Nephron progenitor cell (in vitro differentiated cells): Measurements from ENCODE around the gene RABGGTA.

Experiments
- DNase-seq: peaks from one replicate; pipeline ENCODE4 v3.0.0; 2021
- H3K27ac Mint-ChIP-seq: 2 replicates; pipeline ENCODE4 v1.8.0; 2021; ENCODE audit warnings: mild to moderate bottlenecking, moderate library complexity, mixed read lengths
- H3K27me3 Mint-ChIP-seq: 2 replicates; pipeline ENCODE4 v1.8.0; 2021; ENCODE audit warnings: mild to moderate bottlenecking, low read depth, mixed read lengths; ENCODE audit not compliant: poor library complexity
- H3K36me3 Mint-ChIP-seq: 2 replicates; pipeline ENCODE4 v1.8.0; 2021; ENCODE audit warnings: low read depth, mixed read lengths
- H3K4me1 Mint-ChIP-seq: 2 replicates; pipeline ENCODE4 v1.8.0; 2021; ENCODE audit warnings: mixed read lengths
- H3K4me3 Mint-ChIP-seq: 2 replicates; pipeline ENCODE4 v1.8.0; 2021; ENCODE audit warnings: mild to moderate bottlenecking, moderate library complexity, mixed read lengths
- H3K9me3 Mint-ChIP-seq: 2 replicates; pipeline ENCODE4 v1.8.0; 2021; ENCODE audit warnings: mild to moderate bottlenecking, moderate library complexity, mixed read lengths
- TF ChIP-seq, protein P1 (sequence below): fragments of 200-600 bp; sonication (generic); IDR thresholded peaks from 2 replicates; pipeline ENCODE4 v1.5.0; 2021; ENCODE audit warnings: antibody characterized with exemption

The RABGGTA gene

DNA sequence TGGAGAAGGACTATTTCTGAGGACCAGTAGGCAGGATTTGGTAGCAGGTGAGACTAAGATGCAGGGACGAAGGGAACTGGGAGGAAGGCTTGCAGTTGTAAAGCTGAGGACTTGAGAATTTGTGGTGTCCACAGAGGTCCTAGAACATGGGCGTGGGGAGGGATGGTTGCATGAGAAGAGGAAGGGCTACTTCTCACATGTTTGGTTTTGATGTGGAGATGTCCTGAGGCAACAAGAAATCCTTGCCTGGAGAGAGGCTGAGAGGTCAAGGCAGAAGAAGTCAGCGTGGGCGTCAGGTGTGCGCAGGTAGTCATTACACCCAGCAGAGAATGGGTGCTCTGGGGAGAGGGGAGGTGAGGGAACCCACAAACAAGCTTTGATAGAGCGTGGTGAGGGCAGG is 5.7 kb upstream of the RABGGTA start:
- Mint-ChIP-seq H3K36me3 (no peaks in the 10 kb centered on the region), H3K27ac (no peak overlapping the region), H3K27me3 (peaks cover 11% of the 10 kb centered on the region), H3K9me3 (no peaks in the 10 kb centered on the region), H3K4me3 (no peak overlapping the region), H3K4me1 (peaks cover 9% of the 10 kb centered on the region)
- DNase-seq, result no peak
- TF ChIP-seq, protein P1, sequence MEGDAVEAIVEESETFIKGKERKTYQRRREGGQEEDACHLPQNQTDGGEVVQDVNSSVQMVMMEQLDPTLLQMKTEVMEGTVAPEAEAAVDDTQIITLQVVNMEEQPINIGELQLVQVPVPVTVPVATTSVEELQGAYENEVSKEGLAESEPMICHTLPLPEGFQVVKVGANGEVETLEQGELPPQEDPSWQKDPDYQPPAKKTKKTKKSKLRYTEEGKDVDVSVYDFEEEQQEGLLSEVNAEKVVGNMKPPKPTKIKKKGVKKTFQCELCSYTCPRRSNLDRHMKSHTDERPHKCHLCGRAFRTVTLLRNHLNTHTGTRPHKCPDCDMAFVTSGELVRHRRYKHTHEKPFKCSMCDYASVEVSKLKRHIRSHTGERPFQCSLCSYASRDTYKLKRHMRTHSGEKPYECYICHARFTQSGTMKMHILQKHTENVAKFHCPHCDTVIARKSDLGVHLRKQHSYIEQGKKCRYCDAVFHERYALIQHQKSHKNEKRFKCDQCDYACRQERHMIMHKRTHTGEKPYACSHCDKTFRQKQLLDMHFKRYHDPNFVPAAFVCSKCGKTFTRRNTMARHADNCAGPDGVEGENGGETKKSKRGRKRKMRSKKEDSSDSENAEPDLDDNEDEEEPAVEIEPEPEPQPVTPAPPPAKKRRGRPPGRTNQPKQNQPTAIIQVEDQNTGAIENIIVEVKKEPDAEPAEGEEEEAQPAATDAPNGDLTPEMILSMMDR, result no peak

DNA sequence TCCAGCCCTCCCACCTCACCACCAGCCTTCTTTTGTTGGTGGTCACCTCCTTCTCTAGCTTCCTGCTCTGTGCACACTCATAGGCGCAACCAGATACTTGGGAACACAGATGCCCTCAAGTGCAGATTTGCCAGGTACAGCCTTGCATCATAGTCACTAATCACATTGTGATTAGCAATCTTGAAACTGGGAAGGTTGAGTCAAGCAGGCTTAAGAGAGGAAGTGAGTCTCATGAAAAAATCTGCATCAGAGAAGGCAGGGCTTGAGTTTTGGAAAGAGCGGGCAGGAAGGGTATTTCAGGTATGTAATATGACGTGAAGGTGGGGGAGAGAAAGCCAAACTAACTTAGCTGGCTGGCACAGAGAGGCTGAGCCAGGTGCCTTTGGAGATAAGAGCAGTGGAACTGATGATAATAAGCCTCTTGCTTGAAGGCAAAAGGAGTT is 2.7 kb upstream of the RABGGTA start:
- Mint-ChIP-seq H3K4me3 (no peak overlapping the region), H3K9me3 (no peaks in the 10 kb centered on the region), H3K27ac (no peak overlapping the region), H3K4me1 (peaks cover 16% of the 10 kb centered on the region), H3K36me3 (no peaks in the 10 kb centered on the region), H3K27me3 (peaks cover 14% of the 10 kb centered on the region)
- TF ChIP-seq, protein P1, result no peak
- no peak for DNase-seq

DNA sequence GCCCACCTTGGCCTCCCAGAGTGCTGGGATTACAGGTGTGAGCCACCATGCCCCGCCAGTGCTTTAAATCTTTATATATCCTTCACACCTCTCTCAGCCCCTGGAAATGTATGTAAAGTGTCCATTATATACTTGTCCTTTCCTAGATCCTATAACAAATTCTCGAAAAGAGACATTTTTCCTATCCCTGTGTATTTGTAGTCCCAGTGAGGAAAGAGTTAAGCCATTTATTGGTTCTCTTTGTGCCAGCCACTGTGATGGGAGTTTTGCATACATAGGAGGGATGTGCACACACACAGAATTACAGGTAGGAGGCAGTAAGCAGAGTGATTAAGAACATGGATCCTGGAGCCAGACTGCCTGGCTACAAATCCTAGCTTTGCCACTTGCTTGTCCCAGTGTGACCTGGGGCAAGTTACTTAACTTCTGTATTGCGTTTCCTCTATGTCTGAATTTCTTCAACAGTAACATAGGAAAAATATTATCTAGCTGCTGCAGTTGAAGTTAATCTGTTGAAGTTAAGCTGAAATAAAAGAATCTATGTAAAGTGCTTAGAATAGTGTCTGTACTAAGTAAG is 2.1 kb upstream of the RABGGTA start:
- DNase-seq, result no peak
- Mint-ChIP-seq H3K4me1 (peaks cover 16% of the 10 kb centered on the region), H3K4me3 (no peak overlapping the region)

GRCh38 chr14:24272467-24272866 is 1.1 kb upstream of the RABGGTA start:
- no peak overlapping the region for H3K27ac Mint-ChIP-seq

More for the DNA sequence above, 2.1 kb upstream of the RABGGTA start:
- Mint-ChIP-seq H3K27ac (no peak overlapping the region), H3K36me3 (no peaks in the 10 kb centered on the region), H3K27me3 (peaks cover 14% of the 10 kb centered on the region), H3K9me3 (no peaks in the 10 kb centered on the region)
- TF ChIP-seq, protein P1, result no peak

GRCh38 chr14:24271834-24272263 is 452 bp upstream of the RABGGTA start:
- H3K4me3 Mint-ChIP-seq, result peak overlapping the region; percentile 87
- no peaks in the 10 kb centered on the region for H3K9me3 Mint-ChIP-seq
- H3K27ac Mint-ChIP-seq, result no peak overlapping the region
- peaks cover 22% of the 10 kb centered on the region for H3K4me1 Mint-ChIP-seq
- peaks cover 5% of the 10 kb centered on the region for H3K36me3 Mint-ChIP-seq
- no peak for DNase-seq
- peaks cover 9% of the 10 kb centered on the region for H3K27me3 Mint-ChIP-seq
- TF ChIP-seq, protein P1, result no peak

More at GRCh38 chr14:24272467-24272866, 1.1 kb upstream of the RABGGTA start:
- H3K27me3 Mint-ChIP-seq, result peaks cover 14% of the 10 kb centered on the region
- H3K4me1 Mint-ChIP-seq, result peaks cover 16% of the 10 kb centered on the region
- TF ChIP-seq, protein P1, result no peak
- H3K9me3 Mint-ChIP-seq, result no peaks in the 10 kb centered on the region
- H3K4me3 Mint-ChIP-seq, result peak overlapping the region; percentile 87
- no peak for DNase-seq
- no peaks in the 10 kb centered on the region for H3K36me3 Mint-ChIP-seq

GRCh38 chr14:24270537-24271133 is 762 bp downstream of the RABGGTA start:
- Mint-ChIP-seq H3K4me3 (peak overlapping the region; percentile 87), H3K27ac (peak overlapping the region; percentile 89), H3K27me3 (peaks cover 6% of the 10 kb centered on the region), H3K36me3 (peaks cover 10% of the 10 kb centered on the region), H3K4me1 (peaks cover 22% of the 10 kb centered on the region), H3K9me3 (no peaks in the 10 kb centered on the region)
- TF ChIP-seq, protein P1, result no peak
- DNase-seq, result no peak
